A204.1 (cell line): Measurements from ENCODE around the gene BACH2.
"Not testable (repeated sequence)": the region's sequence is repeated elsewhere in the genome, so short reads cannot be mapped to it uniquely, and the experiment has no call there.

Experiments
- FAIRE-seq: peaks from 2 replicates; lab custom pipeline; 2012; peaks lifted over from hg19 to GRCh38; lab: Jason Lieb, UNC

The BACH2 gene

GRCh38 chr6:90065173-90065572, 231.5 kb downstream of the BACH2 start:
- FAIRE-seq = no peak

GRCh38 chr6:90062667-90063066, 234.0 kb downstream of the BACH2 start:
- FAIRE-seq = no peak

- FAIRE-seq = no peak
Measured at GRCh38 chr6:90062051-90062450, 234.6 kb downstream of the BACH2 start.

GRCh38 chr6:90059178-90059577, 237.5 kb downstream of the BACH2 start:
- not testable (repeated sequence) for FAIRE-seq

GRCh38 chr6:90055924-90056323, 240.7 kb downstream of the BACH2 start:
- FAIRE-seq = not testable (repeated sequence)

- not testable (repeated sequence) for FAIRE-seq
Measured at GRCh38 chr6:90054193-90054592, 242.4 kb downstream of the BACH2 start.

GRCh38 chr6:90053614-90054013, 243.0 kb downstream of the BACH2 start:
- FAIRE-seq = no peak

GRCh38 chr6:90049295-90049694, 247.3 kb downstream of the BACH2 start:
- FAIRE-seq = no peak

- no peak for FAIRE-seq
Measured at GRCh38 chr6:90048206-90048967, 248.3 kb downstream of the BACH2 start.

GRCh38 chr6:90045535-90045934, 251.1 kb downstream of the BACH2 start:
- FAIRE-seq = no peak

GRCh38 chr6:90044833-90045381, 251.7 kb downstream of the BACH2 start:
- FAIRE-seq = no peak

GRCh38 chr6:90044182-90044832, 252.3 kb downstream of the BACH2 start:
- FAIRE-seq = no peak

GRCh38 chr6:90040931-90041330, 255.7 kb downstream of the BACH2 start:
- FAIRE-seq = no peak

- no peak for FAIRE-seq
Measured at GRCh38 chr6:90039911-90040310, 256.7 kb downstream of the BACH2 start.

- no peak for FAIRE-seq
Measured at GRCh38 chr6:90038961-90039653, 257.5 kb downstream of the BACH2 start.

GRCh38 chr6:90036963-90037362, 259.7 kb downstream of the BACH2 start:
- no peak for FAIRE-seq

- no peak for FAIRE-seq
Measured at GRCh38 chr6:90035047-90035723, 261.5 kb downstream of the BACH2 start.

GRCh38 chr6:90033746-90034271, 262.8 kb downstream of the BACH2 start:
- no peak for FAIRE-seq

GRCh38 chr6:90032489-90033212, 264.0 kb downstream of the BACH2 start:
- not testable (repeated sequence) for FAIRE-seq

GRCh38 chr6:90028995-90029635, 267.5 kb downstream of the BACH2 start:
- FAIRE-seq = no peak
